ENCODE data around the gene SERTM2. TPM values are rescaled to one million over a fixed set of nuclear protein-coding genes. Genes with fewer than 3 reads are reported as not detected.

The SERTM2 gene
- total and polyA plus RNA-seq, 2 of the 4 experiments (the other 2 are of a cell fraction): under 0.01 to 0.03 TPM

DNA sequence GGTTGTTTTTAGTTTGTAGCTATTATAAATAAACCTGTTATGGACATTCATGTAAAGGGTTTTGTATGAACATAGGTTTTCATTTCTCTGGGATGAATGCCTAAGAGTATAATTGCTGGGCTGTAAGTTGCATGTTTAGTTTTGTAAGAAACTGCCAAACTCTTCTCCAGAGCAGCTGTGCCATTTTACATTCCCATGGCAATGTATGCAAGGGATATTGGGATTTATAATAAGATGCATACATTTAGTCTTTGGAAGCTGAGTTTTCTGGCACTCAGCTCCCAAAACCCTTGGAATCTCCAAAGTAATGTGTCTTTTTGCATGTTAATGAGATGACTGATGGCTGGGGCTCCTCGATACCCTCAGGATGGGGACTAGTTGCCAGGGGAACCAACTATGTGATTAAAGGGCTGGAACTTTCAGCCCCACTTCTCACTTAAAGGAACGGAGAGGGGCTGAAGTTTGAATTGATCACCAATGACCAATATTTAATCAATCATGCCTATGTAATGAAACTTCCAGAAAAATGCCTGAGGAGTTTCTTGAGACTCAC is 44.0 kb downstream of the SERTM2 start:
- no peak overlapping the region for H2BK20ac ChIP-seq (ENCODE audit: low read depth, low read length)
- H3K79me1 ChIP-seq (ENCODE audit: low read depth in 1 of 2, low read length in 2 of 2): no peaks in the 10 kb centered on the region
- no peak overlapping the region for H3K18ac ChIP-seq (ENCODE audit: low read depth, low read length)
- no peak overlapping the region for H2BK5ac ChIP-seq (ENCODE audit: low read depth, low read length, poor library complexity, severe bottlenecking)
- intact Hi-C loops (cut with micrococcal nuclease): no loop called here
- H2BK120ac ChIP-seq (ENCODE audit: low read depth, low read length): no peak overlapping the region
- no peak overlapping the region for H3K4me2 ChIP-seq (ENCODE audit: low read depth, low read length)
- no peak overlapping the region for H2BK15ac ChIP-seq (ENCODE audit: low read depth, low read length)
- H4K20me1 ChIP-seq (ENCODE audit: insufficient read depth, low read length): no peaks in the 10 kb centered on the region
- ATAC-seq (ENCODE audit: low read depth) (no peak), DNase-seq (no peak)
- H4K91ac ChIP-seq (ENCODE audit: insufficient read depth, low read depth, low read length): no peak overlapping the region
- no peaks in the 10 kb centered on the region for H3K36me3 ChIP-seq (ENCODE audit: control insufficient read depth, insufficient read depth, low read length)
- no peak overlapping the region for H3K23ac ChIP-seq (ENCODE audit: low read depth, low read length)
- no TSS peak for BruUV-seq (replicated peaks)
- CTCF ChIA-PET: no interaction called here
- H2AFZ ChIP-seq (replicated peaks; ENCODE audit: low read length, poor library complexity): no peak overlapping the region
- in situ Hi-C loops (cut with MboI; ENCODE audit: low sequenced_read_pairs): no loop called here
- no peak overlapping the region for H2AK9ac ChIP-seq (replicated peaks; ENCODE audit: low read depth, low read length, poor library complexity)
- H3K14ac ChIP-seq (replicated peaks; ENCODE audit: low read depth, low read length): no peak overlapping the region
- no peaks in the 10 kb centered on the region for H3K9me1 ChIP-seq (ENCODE audit: insufficient read depth, low read length)
- H4K8ac ChIP-seq (ENCODE audit: low read depth in 2 of 2, low read length in 2 of 2): no peak overlapping the region
- H3K4me1 ChIP-seq (ENCODE audit: control insufficient read depth, insufficient read depth, low read length): no peaks in the 10 kb centered on the region
- dilution Hi-C loops (cut with HindIII; ENCODE audit: low sequenced_read_pairs, unreplicated experiment): no loop called here
- no peak overlapping the region for H3K4me3 ChIP-seq (ENCODE audit: insufficient read depth, low read depth, low read length)
- no peak overlapping the region for H2AK5ac ChIP-seq (ENCODE audit: low read depth, low read length)
- no peak overlapping the region for H3K9ac ChIP-seq (ENCODE audit: low read depth, low read length)
- no peak for TF ChIP-seq FOS (IDR thresholded peaks at IDR 0.05; ENCODE audit: low read depth, low read length)
- no peak for TF ChIP-seq SMC3 (IDR thresholded peaks at IDR 0.05; ENCODE audit: low read depth, low read length)
- TF ChIP-seq POLR2A (IDR thresholded peaks at IDR 0.05; ENCODE audit: low read depth, low read length): no peak
- no peak for TF ChIP-seq BHLHE40 (IDR thresholded peaks at IDR 0.05; ENCODE audit: low read depth, low read length)
- no peak overlapping the region for H3K27ac ChIP-seq (ENCODE audit: insufficient read depth, low read length)
- no peaks in the 10 kb centered on the region for H3K9me3 ChIP-seq (ENCODE audit: control insufficient read depth, insufficient read depth, low read length)
- H3K27me3 ChIP-seq (ENCODE audit: control insufficient read depth, insufficient read depth, low read length): no peaks in the 10 kb centered on the region; the same call in 1 of the 2 replicates
- POLR2A ChIA-PET (ENCODE audit: unreplicated experiment): no interaction called here
- H3K56ac ChIP-seq (ENCODE audit: extremely low read depth, insufficient read depth, low read length): no peak overlapping the region
- H4K5ac ChIP-seq (ENCODE audit: low read depth, low read length): no peak overlapping the region
- WGBS, 2 experiments (ENCODE audit: extremely low coverage in 2 of 2, insufficient read length in 1 of 2): no CpG with 5 or more reads among the region's 2 CpGs
- no peak overlapping the region for H3K4ac ChIP-seq (ENCODE audit: low read depth, low read length)

Measured in IMR-90 (cell line).